MV-4-11 (cell line): ENCODE results near the gene IGF2.
A peak's percentile ranks its signal among the peaks of the same experiment; 100 is the strongest.

ENCODE experiments used
- DNase-seq: peaks from one replicate; lab custom pipeline; 2025; lab: John Stamatoyannopoulos, UW

IGF2 gene

DNA sequence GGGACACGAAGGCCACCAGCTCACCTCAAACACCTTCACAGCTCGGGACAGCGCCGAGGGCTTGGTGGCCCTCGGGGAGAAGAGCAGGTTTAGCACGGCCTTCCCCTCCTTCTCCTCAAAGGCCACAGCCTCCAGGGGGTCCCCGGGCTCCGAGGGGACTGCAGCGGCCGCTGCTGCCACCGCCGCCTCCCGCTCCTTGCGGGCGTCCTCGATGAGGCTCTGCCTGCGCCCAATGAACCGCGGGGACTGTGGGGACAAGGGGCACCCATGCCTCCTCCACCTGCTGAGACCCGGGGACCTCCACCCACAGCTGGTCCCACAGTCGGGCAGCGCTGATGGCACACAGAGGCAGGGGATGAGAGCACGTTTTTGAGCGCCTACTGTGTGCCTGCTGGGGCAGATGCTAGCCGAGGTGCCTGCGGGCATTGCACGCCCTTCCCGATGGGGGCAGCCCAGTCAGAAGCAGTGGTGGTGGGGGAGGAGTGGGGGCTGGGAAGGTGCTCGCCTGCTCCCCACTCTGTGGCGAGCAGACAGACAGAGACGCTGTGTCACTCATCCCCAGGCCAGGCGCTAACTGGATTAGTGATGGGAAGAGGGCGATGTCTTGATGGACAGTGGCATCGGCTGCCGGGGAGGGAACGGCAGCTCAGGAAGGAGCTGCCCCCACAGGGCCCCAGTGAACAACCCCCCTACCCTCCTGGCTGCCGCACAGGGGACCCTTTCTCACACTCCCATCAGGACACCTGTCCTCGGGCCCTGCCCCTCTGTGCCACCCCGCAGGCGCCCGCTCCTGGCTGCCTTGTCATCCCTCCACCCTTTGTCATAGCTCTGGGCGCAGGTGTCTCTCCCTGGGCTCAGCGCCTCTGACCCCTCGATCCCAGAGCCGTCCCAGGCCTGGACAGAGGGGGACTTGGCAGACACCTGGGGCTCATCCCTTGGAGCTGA, 30.7 kb upstream of the IGF2 start:
- DNase-seq = no peak

- no peak for DNase-seq
Observed at GRCh38 chr11:2169005-2169378, 29.8 kb upstream of the IGF2 start.

DNA sequence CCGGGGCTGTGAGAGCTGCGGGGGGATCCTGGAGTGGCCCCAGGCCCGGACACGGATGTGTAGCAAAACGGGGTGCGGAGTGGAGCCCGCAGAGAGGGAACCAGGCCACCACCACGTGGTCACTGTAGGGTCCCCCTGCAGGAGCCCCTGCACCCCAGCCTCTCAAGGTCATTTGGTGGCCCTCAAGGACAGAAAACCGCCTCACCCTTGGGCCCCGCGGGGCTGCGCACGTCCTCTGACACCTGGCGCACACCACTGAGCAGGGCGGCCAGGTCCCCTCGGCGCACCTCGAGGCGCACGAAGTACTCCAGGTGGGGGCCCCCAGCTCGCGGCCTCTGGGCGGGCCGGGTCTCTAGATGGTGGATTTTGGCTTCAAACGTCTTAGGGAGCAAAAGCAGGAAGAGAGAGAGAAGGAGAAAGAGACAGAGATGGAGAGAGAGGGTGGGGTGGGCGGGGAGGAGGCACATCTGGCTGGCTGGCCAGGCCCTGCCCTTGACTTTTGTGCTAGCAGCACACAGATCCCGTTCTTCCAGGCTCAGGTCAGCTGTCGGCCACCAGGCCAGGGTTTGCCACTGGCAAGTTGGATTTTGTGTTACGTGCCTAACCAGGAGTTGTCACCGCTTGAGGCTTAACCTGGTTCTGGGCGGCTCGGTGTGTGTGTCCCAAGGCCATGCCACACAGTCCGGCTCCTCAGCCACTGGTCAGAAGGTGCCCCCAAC, 29.3 kb upstream of the IGF2 start:
- DNase-seq = no peak

- DNase-seq = no peak
Observed at GRCh38 chr11:2167141-2168045, 28.2 kb upstream of the IGF2 start.

- DNase-seq = no peak
Observed at GRCh38 chr11:2166091-2166851, 27.1 kb upstream of the IGF2 start.

GRCh38 chr11:2165571-2165970, 26.4 kb upstream of the IGF2 start:
- no peak for DNase-seq

DNA sequence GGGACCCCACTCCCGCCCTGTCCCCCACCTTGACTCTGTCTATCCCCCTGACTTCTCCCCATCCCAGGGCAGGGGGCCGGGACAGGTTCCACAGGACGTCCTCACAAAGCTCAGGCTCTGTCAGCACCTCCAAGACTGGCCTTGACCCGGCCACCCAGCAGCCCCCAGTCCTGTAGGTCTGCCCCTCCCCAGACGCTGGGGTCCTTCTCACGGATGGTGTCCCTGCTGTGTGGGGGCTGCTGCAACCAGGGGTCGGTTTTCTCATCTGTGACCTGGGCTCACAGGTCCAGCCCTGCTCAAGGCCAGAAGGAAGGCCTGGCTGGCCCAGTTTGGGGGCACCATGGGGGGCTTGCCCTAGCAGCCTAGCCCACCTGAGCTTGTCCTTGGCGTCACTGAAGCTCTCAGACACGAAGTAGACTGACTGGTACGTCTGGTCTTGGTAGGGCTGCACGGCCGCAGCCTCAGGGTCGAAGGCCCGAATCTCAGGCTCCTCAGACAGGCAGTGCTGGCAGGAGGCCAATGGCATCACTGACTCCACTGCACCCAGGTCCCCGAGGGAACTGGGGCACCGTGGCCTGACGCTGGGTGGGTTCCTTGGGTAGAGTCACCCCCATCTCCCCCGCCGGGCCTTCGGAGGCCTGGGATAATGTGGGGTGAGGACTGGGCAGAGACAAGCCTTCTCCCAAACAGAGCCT, 25.8 kb upstream of the IGF2 start:
- DNase-seq = no peak

DNA sequence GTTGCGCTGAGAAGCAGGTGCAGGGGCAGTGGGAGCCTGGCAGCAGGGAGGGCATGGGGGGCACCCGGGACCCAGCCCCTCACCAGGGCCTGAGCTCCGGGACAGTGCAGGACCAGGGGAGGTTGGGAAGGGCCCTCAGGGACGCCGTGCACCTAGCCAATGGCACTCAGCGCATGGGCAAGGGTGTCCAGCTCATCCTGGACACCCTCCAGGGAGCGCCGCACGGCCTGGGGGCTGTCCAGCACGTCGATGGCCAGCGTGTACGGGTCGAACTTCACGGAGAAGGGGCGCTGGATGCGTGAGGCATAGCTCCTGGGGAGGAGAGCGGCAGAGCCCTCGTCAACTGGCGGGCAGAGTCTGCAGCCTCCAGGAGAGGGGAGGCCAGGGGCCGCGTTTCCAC, 24.9 kb upstream of the IGF2 start:
- DNase-seq = no peak

- no peak for DNase-seq
Observed at GRCh38 chr11:2163428-2163978, 24.3 kb upstream of the IGF2 start.

DNA sequence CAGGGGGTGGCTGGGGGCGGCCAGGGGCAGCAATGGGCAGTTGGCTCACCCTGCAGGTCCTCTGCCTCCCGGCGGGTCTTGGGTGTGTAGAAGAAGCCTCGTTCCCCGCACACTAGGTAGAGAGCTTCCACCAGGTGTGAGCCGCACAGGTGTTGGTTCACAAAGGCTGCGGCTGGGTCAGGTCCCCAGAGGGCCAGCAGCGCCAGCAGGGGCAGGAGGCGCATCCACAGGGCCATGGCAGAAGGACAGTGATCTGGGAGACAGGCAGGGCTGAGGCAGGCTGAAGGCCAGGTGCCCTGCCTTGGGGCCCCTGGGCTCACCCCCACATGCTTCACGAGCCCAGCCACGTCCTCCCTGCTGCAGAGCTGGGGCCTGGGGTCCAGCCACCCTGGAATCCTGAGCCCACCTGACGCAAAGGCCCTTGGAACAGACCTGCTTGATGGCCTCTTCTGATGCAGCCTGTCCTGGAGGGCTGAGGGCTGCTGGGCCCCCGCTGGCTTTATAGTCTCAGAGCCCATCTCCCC, 21.6 kb upstream of the IGF2 start, which contains the start of gene INS:
TSS of gene INS (minus strand) at position 474 of the 524 bp plus-strand sequence. CDS start at position 236, 238 bp downstream.
- DNase-seq = no peak

- no peak for DNase-seq
Observed at GRCh38 chr11:2159536-2160413, 20.6 kb upstream of the IGF2 start.

GRCh38 chr11:2158966-2159365, 19.8 kb upstream of the IGF2 start:
- no peak for DNase-seq

GRCh38 chr11:2158296-2158737, 19.1 kb upstream of the IGF2 start:
- DNase-seq = no peak

DNA sequence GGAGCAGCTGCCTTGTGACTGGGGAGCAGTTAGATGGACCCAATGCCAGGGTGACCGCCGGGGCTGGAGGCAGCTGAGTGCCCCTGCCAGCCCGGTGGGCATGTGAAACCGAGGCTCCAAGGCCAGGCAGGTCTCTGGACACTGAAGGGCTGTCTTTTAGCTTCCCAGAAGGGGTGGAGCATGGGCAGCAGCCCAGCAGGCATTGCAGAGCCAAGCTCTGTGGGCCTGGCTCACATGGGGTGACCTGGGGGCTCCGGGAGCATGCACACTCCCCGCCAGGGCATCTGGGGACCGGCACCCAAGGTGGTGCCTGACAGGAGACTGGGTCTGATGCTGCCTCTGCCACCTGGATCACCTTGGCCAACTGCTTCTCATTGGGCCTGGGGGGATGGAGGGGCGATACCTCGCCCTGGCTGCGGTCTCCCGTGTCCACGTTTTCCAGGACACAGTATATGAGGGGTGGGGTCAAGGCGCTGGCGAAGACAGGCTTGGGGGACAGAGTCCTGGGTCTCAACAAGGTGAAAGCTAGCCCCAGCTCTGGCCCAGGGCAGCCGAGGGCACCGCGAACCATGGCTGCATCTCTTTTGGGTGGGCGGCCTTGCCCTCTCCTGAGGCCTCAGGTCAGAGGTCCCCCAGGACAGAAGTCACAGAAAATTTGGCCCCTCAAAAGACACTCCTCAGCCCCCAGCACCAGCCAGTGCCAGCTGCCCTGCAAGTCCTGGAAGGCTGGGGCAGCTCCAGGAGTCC, 18.3 kb upstream of the IGF2 start:
- DNase-seq = no peak

DNA sequence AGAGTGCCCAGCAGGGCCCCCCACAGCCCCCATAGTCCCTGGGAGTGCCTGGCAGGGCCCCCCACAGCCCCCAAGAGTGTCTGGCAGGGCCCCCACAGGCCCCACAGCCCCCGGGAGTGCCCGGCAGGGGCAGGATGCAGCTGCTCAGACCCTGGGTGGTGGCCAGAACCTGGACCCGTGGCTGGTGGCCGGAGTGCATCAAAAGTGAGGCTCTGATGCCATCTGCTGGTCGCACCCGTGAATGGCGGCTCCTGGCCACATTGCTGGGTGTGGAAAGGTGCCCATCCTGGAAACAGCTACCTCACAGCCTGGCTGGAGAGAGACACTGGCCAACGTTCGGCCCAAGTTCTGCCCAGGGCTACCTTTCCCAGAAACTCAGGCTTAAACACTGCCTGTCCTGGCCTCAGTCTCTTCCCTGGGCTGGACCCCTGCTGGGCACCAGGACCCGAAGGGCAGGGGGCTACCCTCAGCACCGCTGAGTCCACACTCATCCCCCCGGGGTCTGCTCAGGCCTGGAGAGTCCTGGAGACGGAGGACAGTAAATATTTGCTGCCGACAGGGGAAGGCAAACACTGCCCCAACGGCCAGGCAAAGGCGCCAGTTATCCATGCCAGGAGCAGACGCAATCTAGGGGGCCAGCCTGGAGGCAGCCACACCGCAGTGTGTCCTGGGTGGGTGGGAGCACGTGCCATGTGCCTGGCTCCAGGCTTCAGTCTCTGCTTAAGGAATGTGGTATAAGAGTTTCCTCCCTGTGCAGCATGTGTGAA, 17.4 kb upstream of the IGF2 start:
- DNase-seq = peak; percentile 10

GRCh38 chr11:2155511-2155910, 16.3 kb upstream of the IGF2 start:
- DNase-seq = no peak

DNA sequence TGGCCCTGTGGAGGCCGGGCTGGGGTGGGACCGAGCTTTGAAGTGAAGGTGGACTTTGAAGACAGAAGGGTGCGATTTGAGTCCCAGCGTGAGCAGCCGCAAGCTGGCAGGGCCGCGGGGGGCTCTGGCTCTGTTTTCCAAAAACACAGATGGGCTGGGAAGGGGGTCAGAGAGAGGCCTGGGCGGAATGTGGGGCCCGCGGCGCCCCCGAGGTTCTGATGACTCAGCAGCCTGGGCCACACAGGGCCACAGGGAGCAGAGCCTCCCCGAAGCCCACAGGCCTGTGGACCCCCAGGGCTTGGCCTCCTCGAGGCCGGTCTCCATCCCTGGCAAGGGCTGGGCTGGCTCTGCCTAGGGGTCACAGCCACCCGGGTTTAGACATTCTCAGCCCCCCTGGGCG, 15.7 kb upstream of the IGF2 start:
- DNase-seq = no peak

DNA sequence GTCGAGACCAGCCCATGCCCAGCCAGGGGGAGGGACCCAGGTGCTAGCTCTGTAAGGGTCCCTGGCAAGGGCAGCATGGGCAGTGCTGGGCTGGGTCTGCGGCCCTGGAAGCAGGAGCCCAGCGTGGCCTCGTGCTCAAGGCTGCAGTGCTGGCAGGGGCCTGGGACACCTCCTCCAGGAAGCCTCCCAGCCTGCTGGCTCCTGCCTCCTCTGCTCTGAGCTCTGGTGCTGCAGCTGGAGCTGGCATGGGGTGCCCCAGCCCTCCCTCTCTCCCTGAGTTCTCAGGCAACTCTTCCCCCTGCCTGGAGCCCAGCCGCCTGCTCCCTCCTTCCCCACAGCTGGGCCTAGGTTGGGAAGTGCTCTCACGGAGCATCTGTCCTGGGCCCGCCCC, 15.0 kb upstream of the IGF2 start:
- DNase-seq = no peak
